ENCODE data around the gene EGLN1.

DNA sequence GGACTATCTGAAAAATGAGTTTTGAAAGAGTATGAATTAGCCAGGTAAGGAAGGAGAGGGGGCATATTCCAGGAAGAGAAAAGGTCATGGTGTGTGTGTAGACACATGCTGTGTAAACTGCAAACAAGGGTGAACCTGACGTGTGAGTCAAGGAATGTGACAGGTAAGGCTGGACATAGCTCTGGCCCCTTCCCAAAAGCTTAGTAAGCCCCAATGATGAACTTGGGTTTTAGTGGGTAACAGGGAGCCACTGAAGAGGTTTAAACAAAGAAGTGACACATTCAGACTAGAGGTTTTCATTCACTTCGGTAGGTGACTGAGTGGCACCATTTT lies 36.7 kb downstream of the EGLN1 start:
- TF ChIP-seq, protein P1, sequence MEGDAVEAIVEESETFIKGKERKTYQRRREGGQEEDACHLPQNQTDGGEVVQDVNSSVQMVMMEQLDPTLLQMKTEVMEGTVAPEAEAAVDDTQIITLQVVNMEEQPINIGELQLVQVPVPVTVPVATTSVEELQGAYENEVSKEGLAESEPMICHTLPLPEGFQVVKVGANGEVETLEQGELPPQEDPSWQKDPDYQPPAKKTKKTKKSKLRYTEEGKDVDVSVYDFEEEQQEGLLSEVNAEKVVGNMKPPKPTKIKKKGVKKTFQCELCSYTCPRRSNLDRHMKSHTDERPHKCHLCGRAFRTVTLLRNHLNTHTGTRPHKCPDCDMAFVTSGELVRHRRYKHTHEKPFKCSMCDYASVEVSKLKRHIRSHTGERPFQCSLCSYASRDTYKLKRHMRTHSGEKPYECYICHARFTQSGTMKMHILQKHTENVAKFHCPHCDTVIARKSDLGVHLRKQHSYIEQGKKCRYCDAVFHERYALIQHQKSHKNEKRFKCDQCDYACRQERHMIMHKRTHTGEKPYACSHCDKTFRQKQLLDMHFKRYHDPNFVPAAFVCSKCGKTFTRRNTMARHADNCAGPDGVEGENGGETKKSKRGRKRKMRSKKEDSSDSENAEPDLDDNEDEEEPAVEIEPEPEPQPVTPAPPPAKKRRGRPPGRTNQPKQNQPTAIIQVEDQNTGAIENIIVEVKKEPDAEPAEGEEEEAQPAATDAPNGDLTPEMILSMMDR (conservative IDR thresholded peaks at IDR 0.05; ENCODE audit: low read length): no peak
- no peak for TF ChIP-seq EZH2phosphoT487 (IDR thresholded peaks at IDR 0.05; ENCODE audit: borderline replicate concordance, low read depth, low read length)
